ENCODE measurements around the gene AFG3L2. TPM values are rescaled to one million over a fixed set of nuclear protein-coding genes. Genes with fewer than 3 reads are reported as not detected.

AFG3L2 gene
- total and polyA plus RNA-seq, 9 of the 15 experiments (the other 6 are each of a cell fraction or from before 2014, with no cell fraction given) = 24.1 to 109 (median 84.0) TPM

DNA sequence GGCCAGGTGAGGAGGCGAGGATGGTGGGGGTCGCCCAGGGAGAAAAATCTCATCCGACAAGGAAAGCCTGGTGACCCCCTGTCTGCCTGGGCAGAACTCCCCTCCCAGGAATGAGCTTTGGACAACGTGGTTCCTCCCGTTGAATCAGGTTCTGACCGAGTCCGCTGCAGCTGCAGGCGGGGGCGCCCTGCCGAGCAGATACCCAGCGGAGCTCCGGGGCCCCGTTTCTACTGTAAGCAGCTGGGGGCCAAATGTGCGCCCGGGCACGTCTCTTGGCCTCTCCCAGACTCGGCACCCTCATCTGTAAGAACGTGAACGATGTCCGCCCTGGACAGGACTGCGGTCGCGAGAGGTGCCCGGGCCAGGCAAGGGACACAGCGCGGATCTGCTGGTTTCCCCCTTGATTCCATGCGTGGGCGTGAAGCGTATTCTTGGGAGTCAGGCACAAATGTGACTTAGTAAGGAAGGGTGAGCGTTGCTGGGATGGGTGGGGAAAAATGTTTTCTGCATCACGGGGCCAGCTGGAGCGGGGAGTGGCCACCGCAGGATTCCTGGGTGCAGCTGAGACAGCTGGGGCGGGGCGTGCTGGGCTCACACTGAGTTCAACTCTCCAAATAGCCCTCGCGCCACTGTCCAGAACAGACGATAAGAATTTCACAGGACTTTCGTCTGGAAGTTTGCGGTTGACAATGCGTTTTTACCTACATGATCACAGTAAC, 89.2 kb downstream of the AFG3L2 start (continued):
- no peak for TF ChIP-seq ZBTB7A (IDR thresholded peaks at IDR 0.05; ENCODE audit: borderline replicate concordance, control insufficient read depth, low read depth, low read length)
- TF ChIP-seq, protein P1, sequence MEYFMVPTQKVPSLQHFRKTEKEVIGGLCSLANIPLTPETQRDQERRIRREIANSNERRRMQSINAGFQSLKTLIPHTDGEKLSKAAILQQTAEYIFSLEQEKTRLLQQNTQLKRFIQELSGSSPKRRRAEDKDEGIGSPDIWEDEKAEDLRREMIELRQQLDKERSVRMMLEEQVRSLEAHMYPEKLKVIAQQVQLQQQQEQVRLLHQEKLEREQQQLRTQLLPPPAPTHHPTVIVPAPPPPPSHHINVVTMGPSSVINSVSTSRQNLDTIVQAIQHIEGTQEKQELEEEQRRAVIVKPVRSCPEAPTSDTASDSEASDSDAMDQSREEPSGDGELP (CRISPR knock-in tag; IDR thresholded peaks at IDR 0.05; ENCODE audit: borderline replicate concordance) = peak; percentile 97
- TF ChIP-seq NRF1 (conservative IDR thresholded peaks at IDR 0.05 in 1 of 2, IDR thresholded peaks at IDR 0.05 in 1 of 2) = peak in 1 of 2 experiments; percentile 44; a peak in 1 of 4 replicates
- TF ChIP-seq ATF1 (CRISPR knock-in tag; IDR thresholded peaks at IDR 0.05) = no peak
- TF ChIP-seq ATF1 (tag; IDR thresholded peaks at IDR 0.05) = 0 out of 2 replicates have a peak, but pooled peaks have one; percentile 10
- TF ChIP-seq, protein P2, sequence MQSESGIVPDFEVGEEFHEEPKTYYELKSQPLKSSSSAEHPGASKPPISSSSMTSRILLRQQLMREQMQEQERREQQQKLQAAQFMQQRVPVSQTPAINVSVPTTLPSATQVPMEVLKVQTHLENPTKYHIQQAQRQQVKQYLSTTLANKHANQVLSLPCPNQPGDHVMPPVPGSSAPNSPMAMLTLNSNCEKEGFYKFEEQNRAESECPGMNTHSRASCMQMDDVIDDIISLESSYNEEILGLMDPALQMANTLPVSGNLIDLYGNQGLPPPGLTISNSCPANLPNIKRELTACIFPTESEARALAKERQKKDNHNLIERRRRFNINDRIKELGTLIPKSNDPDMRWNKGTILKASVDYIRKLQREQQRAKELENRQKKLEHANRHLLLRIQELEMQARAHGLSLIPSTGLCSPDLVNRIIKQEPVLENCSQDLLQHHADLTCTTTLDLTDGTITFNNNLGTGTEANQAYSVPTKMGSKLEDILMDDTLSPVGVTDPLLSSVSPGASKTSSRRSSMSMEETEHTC (IDR thresholded peaks at IDR 0.05) = 0 out of 2 replicates have a peak, but pooled peaks have one; percentile 29
- TF ChIP-seq SAP30 (IDR thresholded peaks at IDR 0.05; ENCODE audit: borderline replicate concordance, insufficient read depth, low read depth, low read length, poor library complexity, severe bottlenecking) = peak; percentile 65
- 0 out of 2 replicates have a peak, but pooled peaks have one; percentile 45 for TF ChIP-seq SMAD4 (CRISPR knock-in tag; conservative IDR thresholded peaks at IDR 0.05)
- 0 out of 2 replicates have a peak, but pooled peaks have one; percentile 13 for TF ChIP-seq MEF2A (IDR thresholded peaks at IDR 0.05; ENCODE audit: control insufficient read depth, low read depth, low read length)
- TF ChIP-seq SIN3A (IDR thresholded peaks at IDR 0.05; ENCODE audit: borderline replicate concordance in 2 of 2, control insufficient read depth in 1 of 2, low read depth in 2 of 2, low read length in 2 of 2) = peak in 1 of 2 experiments; percentile 54; a peak in 1 of 4 replicates
- peak; percentile 37; the same call in 1 of the 2 replicates for TF ChIP-seq L3MBTL2 (IDR thresholded peaks at IDR 0.05)
- TF ChIP-seq VEZF1 (CRISPR knock-in tag; IDR thresholded peaks at IDR 0.05) = peak; percentile 54
- TF ChIP-seq ESRRA (IDR thresholded peaks at IDR 0.05; ENCODE audit: borderline replicate concordance, low read depth) = peak; percentile 17; the same call in 1 of the 2 replicates
- peak in 1 of 2 experiments; percentile 86; a peak in 1 of 4 replicates for TF ChIP-seq SRF (CRISPR knock-in tag; IDR thresholded peaks at IDR 0.05)
- peak; percentile 87 for TF ChIP-seq EGR1 (conservative IDR thresholded peaks at IDR 0.05)
- 0 out of 2 replicates have a peak, but pooled peaks have one; percentile 35 for TF ChIP-seq ZBTB33 (CRISPR knock-in tag; IDR thresholded peaks at IDR 0.05)
- TF ChIP-seq, protein P3, sequence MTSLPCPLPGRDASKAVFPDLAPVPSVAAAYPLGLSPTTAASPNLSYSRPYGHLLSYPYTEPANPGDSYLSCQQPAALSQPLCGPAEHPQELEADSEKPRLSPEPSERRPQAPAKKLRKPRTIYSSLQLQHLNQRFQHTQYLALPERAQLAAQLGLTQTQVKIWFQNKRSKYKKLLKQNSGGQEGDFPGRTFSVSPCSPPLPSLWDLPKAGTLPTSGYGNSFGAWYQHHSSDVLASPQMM (CRISPR knock-in tag; IDR thresholded peaks at IDR 0.05) = no peak
- peak; percentile 38; the same call in 1 of the 2 replicates for TF ChIP-seq CBFA2T3 (IDR thresholded peaks at IDR 0.05)
- no peak for TF ChIP-seq ZNF780A (CRISPR knock-in tag; IDR thresholded peaks at IDR 0.05)
- peak; percentile 85 for TF ChIP-seq DACH1 (IDR thresholded peaks at IDR 0.05; ENCODE audit: partially characterized antibody)
